HUES48 (cell line): ENCODE measurements around the gene GSTP1.
"Not testable (repeated sequence)": the region's sequence is repeated elsewhere in the genome, so short reads cannot be mapped to it uniquely, and the experiment has no call there.

Source experiments
- H3K27ac ChIP-seq: one replicate; pipeline ENCODE4 v1.7.0; 2013; ENCODE audit warnings: low read depth, low read length, inconsistent platforms
- H3K27me3 ChIP-seq: 2 replicates; pipeline ENCODE4 v1.6.1; 2013; ENCODE audit warnings: mild to moderate bottlenecking, low read length; ENCODE audit not compliant: control insufficient read depth, insufficient read depth
- H3K36me3 ChIP-seq: 2 replicates; pipeline ENCODE4 v1.6.1; 2013; ENCODE audit warnings: low read length; ENCODE audit not compliant: control insufficient read depth, insufficient read depth
- H3K4me1 ChIP-seq: 2 replicates; pipeline ENCODE4 v1.6.1; 2013; ENCODE audit warnings: mild to moderate bottlenecking, low read length; ENCODE audit not compliant: control insufficient read depth, insufficient read depth
- H3K4me3 ChIP-seq: 2 replicates; pipeline ENCODE4 v1.5.1; 2013; ENCODE audit warnings: mild to moderate bottlenecking, low read depth, low read length
- H3K9ac ChIP-seq: 2 replicates; pipeline ENCODE4 v1.6.1; 2013; ENCODE audit warnings: mild to moderate bottlenecking, low read depth, low read length, moderate library complexity
- H3K9me3 ChIP-seq: 2 replicates; pipeline ENCODE4 v1.6.1; 2013; ENCODE audit warnings: low read length; ENCODE audit not compliant: control insufficient read depth, insufficient read depth

The GSTP1 gene

DNA sequence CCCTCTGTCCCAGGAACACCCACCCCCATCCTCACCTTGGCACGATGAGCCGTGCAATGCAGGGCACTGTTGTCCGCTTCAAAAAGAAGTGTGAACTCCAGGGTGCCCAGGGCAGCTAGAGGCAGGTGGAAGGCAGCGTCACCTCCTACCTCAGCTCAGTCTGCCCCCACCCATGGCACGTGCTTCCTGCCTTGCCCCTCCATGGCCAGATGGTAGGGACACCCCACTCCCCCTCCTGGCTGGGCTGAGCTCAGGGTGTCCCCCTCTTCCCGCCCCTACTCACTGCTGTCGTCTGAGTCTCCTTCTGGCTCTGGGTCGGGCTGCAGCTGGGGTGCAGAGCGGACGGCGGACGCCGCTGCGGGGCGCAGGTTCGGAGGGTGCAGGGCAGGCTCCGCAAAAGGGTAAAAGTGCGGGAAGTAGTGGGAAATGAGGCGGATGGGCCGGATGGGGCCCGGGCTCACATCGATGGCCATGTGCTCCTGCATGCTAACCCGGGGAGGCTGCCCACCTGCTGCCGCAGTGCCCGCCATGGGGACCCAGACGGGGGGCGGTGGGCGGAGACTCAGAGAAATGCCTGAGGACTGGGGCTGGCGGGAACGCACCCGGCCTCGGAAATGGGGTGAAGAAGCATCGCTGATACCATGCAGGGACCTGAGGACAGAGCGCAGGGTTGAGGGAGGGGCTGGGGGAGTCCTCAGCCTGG lies 32.3 kb downstream of the GSTP1 start:
- H3K27ac ChIP-seq = no peak overlapping the region
- no peak overlapping the region for H3K9ac ChIP-seq
- no peaks in the 10 kb centered on the region for H3K9me3 ChIP-seq
- H3K36me3 ChIP-seq = peaks cover 20% of the 10 kb centered on the region
- H3K4me3 ChIP-seq = no peak overlapping the region
- H3K27me3 ChIP-seq = peaks cover 9% of the 10 kb centered on the region; the same call in 1 of the 2 replicates
- H3K4me1 ChIP-seq = peaks cover 36% of the 10 kb centered on the region

DNA sequence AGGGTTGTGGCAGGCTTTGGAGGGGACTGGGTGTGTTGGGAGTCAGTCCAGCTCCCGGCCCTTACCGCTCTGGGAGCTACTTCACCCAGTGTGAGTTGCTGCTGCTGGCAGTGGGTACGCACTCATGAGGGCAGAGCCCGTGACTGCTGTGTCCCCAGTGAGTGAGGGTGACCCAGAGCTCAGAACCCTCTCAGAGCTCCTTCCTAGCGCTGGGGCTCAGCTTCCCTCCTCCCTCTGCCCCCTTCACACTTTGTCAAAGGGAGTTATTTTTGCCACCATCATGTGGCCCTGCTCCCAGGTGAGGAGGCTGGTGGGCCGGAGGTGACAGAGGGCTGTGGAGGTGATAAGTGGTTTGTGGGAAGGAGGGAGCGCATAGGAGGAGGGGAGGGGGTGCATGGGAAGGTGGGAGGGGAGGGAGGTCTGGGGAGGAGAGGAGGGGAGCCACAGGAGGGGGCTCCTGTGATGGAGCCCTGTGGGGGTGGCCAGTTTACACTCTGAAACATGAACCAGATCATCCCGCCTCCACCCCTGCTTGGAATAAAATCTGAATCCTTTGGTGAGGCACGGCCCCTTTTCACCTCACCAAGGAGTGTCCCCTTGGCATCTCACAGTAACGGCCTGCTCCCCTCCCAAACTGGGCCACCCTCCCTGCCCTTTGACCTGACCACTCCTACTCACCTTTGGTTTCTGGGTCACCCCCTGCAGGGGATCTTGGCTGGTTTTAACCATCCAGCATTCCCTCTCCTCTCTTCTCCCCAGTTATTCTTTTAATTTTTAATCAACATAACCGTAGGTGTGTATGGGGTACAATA lies 33.0 kb downstream of the GSTP1 start:
- H3K27ac ChIP-seq = peak overlapping the region; percentile 0

DNA sequence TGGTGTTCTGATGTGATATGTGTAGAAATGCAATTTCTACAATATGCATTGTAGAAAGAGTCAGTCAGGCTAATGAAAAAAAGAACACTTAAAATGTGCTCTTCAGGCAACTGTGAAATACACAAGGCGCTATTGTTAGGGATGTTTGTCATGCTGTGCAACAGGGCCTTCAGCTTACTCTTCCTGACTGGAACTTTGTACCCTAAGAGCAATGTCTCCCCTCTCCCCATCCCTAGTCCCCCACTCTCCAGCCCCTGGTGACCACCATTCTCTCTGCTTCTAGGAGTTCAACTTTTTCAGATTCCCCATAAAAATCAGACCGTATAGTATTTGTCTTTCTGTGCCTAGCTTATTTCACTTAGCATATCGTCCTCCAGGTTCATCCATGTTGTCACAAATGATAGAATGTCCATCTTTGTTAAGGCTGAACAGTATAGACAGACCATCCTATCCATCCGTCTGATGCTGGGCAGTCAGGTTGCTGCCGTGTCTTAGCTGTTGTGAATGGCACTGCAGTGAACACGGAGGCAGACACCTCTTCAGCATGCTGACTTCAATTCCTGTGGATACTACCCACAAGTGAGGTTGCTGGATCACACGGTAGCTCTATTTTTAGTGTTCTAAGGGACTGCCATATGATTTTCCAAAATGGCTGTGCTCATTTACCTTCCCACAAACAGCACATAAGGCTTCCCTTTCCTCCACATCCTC lies 33.8 kb downstream of the GSTP1 start:
- Histone ChIP-seq H3K9me3 (no peaks in the 10 kb centered on the region), H3K4me1 (peaks cover 36% of the 10 kb centered on the region), H3K27ac (peak overlapping the region; percentile 0), H3K36me3 (peaks cover 6% of the 10 kb centered on the region; the same call in 1 of the 2 replicates), H3K27me3 (peaks cover 9% of the 10 kb centered on the region; the same call in 1 of the 2 replicates), H3K9ac (no peak overlapping the region), H3K4me3 (no peak overlapping the region)

More for the DNA sequence above, 33.0 kb downstream of the GSTP1 start:
- Histone ChIP-seq H3K4me3 (no peak overlapping the region), H3K9ac (no peak overlapping the region), H3K36me3 (peaks cover 14% of the 10 kb centered on the region; the same call in 1 of the 2 replicates), H3K9me3 (no peaks in the 10 kb centered on the region), H3K4me1 (peaks cover 36% of the 10 kb centered on the region), H3K27me3 (peaks cover 9% of the 10 kb centered on the region; the same call in 1 of the 2 replicates)

DNA sequence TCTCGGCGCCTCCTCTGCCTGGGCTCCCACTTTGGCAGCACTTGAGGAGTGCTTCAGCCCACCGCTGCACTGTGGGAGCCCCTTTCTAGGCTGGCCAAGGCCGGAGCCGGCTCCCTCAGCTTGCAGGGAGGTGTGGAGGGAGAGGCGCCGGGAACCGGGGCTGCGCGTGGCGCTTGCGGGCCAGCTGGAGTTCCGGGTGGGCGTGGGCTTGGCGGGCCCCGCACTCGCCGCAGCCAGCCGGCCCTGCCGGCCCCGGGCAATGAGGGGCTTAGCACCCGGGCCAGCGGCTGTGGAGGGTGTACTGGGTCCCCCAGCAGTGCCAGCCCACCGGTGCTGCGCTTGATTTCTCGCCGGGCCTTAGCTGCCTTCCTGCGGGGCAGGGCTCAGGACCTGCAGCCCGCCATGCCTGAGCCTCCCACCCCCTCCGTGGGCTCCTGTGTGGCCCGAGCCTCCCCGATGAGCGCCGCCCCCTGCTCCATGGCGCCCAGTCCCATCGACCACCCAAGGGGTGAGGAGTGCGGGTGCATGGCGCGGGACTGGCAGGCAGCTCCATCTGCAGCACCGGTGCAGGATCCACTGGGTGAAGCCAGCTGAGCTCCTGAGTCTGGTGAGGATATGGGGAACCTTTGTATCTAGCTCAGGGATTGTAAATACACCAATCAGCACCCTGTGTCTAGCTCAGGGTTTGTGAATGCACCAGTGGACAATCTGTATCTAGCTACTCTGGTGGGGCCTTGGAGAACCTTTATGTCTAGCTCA lies 35.5 kb downstream of the GSTP1 start:
- H3K9ac ChIP-seq, H3K27ac ChIP-seq, H3K36me3 ChIP-seq, H3K27me3 ChIP-seq, H3K9me3 ChIP-seq, H3K4me3 ChIP-seq: not testable (repeated sequence)
- peaks cover 31% of the 10 kb centered on the region for H3K4me1 ChIP-seq

DNA sequence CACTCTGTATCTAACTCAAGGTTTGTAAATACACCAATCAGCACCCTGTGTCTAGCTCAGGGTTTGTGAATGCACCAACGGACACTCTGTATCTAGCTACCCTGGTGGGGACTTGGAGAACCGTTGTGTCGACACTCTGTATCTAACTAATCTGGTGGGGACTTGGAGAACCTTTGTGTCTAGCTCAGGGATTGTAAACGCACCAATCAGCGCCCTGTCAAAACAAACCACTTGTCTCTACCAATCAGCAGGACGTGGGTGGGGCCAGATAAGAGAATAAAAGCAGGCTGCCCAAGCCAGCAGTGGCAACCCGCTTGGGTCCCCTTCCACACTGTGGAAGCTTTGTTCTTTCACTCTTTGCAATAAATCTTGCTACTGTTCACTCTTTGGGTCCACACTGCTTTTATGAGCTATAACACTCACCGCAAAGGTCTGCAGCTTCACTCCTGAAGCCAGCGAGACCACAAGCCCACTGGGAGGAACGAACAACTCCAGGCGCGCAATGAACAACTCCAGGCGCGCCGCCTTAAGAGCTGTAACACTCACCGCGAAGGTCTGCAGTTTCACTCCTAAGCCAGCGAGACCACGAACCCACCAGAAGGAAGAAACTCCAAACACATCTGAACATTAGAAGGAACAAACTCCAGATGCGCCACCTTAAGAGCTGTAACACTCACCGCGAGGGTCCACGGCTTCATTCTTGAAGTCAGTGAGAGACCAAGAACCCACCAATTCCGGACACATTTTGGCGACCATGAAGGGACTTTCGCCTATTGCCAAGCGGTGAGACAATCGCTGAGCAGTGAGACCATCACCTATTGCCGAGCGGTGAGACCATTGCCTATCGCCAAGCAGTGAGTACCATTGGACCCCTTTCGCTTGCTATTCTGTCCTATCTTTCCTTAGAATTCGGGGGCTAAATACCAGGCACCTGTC lies 36.3 kb downstream of the GSTP1 start:
- Histone ChIP-seq H3K4me1 (peaks cover 26% of the 10 kb centered on the region), H3K27ac (peak overlapping the region; percentile 78), H3K9ac (peak overlapping the region; percentile 71), H3K4me3 (peak overlapping the region; percentile 91)
- H3K27me3 ChIP-seq, H3K36me3 ChIP-seq, H3K9me3 ChIP-seq: not testable (repeated sequence)

DNA sequence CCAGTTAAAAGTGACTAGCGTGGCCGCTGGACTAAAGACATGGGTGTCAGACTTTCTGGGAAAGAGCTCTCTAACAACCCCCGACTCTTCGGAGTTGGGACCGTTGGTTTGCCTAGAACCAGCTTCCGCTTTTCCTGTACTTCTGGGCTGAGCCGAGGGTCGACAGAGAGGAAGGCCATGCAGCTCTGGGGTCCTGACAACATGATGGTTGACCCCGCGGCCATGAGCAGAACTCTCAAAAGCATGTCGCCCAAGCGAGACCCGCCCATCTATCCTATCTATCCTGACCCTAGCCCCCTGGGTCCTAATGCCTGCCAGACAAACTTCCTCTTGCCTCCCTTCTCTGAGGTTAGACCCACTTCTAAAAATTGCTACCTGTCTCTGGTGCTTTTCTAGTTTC lies 37.0 kb downstream of the GSTP1 start:
- H3K36me3 ChIP-seq, H3K27me3 ChIP-seq, H3K9me3 ChIP-seq: not testable (repeated sequence)
- Histone ChIP-seq H3K27ac (peak overlapping the region; percentile 78), H3K9ac (peak overlapping the region; percentile 71), H3K4me1 (peaks cover 21% of the 10 kb centered on the region), H3K4me3 (peak overlapping the region; percentile 91)

DNA sequence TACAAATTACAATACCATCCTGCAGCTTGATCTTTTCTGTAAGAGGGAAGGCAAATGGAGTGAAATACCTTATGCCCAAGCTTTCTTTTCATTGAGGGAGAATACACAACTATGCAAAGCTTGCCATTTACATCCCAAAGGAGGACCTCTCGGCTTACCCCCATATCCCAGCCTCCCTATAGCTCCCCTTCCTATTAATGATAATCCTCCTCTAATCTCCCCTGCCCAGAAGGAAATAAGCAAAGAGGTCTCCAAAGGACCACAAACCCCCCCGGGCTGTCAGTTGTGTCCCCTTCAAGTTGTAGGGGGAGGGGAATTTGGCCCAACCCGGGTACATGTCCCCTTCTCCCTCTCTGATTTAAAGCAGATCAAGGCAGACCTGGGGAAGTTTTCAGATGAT lies 38.3 kb downstream of the GSTP1 start:
- not testable (repeated sequence) for H3K9me3 ChIP-seq, H3K9ac ChIP-seq, H3K36me3 ChIP-seq, H3K27me3 ChIP-seq
- peaks cover 11% of the 10 kb centered on the region for H3K4me1 ChIP-seq
- peak overlapping the region; percentile 78 for H3K27ac ChIP-seq
- H3K4me3 ChIP-seq = peak overlapping the region; percentile 91

DNA sequence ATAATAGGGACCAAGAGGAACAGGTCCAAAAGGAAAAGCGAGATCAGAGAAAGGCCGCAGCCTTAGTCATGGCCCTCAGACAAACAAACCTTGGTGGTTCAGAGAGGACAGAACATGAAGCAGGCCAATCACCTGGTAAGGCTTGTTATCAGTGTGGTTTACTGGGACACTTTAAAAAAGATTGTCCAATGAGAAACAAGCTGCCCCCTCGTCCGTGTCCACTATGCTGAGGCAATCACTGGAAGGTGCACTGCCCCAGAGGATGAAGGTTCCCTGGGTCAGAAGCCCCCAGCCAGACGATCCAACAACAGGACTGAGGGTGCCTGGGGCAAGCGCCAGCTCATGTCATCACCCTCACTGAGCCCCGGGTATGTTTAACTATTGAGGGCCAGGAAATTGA lies 39.3 kb downstream of the GSTP1 start:
- H3K9me3 ChIP-seq, H3K9ac ChIP-seq, H3K4me1 ChIP-seq, H3K36me3 ChIP-seq, H3K4me3 ChIP-seq, H3K27me3 ChIP-seq: not testable (repeated sequence)
- H3K27ac ChIP-seq = peak overlapping the region; percentile 28

DNA sequence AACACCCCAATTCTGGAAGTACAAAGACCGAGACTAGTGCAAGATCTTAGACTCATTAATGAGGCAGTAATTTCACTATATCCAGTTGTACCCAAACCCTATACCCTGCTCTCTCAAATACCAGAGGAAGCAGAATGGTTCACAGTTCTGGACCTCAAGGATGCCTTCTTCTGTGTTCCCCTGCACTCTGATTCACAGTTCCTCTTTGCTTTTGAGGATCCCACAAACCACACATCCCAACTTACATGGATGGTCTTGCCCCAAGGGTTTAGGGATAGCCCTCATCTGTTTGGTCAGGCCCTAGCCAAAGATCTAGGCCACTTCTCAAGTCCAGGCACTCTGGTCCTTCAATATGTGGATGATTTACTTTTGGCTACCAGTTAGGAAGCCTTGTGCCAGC lies 40.2 kb downstream of the GSTP1 start:
- H3K9me3 ChIP-seq, H3K27me3 ChIP-seq, H3K36me3 ChIP-seq, H3K4me1 ChIP-seq, H3K4me3 ChIP-seq, H3K9ac ChIP-seq: not testable (repeated sequence)
- peak overlapping the region; percentile 42 for H3K27ac ChIP-seq
